ENCODE data around the gene RBP3. TPM values are rescaled to one million over a fixed set of nuclear protein-coding genes. Genes with fewer than 3 reads are reported as not detected.
A peak's percentile ranks its signal among the peaks of the same experiment; 100 is the strongest.
"Not testable (repeated sequence)": the region's sequence is repeated elsewhere in the genome, so short reads cannot be mapped to it uniquely, and the experiment has no call there.

The RBP3 gene
- total RNA-seq, 1 experiment from 2014 or later = not detected

DNA sequence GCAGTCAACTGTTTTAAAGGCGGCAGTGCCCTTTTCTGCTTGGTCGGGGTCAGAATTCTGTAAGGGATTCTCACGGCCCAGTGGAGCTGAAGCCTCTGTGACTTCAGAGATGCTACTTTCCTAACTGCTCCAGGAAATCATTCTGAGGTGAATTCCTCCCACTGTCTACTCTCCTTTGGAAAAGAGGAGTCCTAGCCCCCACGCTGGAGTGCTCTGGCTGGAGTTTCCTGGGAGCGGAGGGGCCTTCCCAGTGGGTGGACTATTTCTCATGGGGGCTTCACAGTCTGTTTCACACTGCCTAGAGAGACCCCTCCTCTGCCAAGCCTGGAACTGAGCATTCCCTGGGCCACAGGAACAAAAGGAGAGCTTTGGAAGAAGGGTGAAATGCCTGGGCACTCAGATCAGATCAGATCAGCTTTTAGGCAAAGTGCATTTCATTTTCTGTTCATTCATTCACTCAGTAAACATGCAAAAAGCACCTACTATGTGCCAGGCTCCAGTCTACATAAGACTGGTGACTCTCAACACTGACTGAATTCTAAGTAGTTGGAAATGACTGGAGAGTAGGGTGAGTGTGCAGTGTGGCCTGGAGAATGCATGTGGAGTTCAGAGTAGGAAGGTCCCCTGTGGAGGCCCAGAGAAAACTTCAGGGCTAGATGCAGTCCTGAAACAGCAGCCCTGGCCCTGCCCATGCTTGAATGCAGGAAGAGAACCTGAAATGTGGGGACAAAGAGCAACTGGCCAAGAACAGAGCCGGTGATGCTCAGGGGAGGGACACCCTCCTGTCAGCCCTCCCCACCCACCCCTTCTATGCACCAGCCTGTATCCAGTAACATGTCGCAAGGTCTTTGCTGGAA, 23.7 kb downstream of the RBP3 start:
- DNase-seq (ENCODE audit: low read depth) = no peak

DNA sequence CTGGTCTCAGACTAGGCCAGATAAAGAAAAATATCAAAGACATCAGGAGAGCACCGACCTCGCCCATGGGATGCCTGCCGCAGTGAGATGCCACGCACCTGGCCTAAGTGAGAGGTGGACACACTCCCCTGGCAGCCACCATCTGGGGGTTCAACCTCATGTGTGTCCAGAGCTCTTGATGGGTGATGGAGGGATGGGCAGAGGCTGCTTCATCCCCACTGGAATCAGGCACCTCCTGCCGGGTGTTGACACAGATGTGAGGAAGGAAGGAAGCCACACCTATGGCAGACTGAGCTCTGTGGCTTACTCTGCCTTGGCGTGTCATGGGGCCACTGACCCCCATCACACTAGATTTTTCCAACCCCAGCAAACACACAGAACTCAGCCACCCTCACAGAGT, 24.6 kb downstream of the RBP3 start:
- no peak for DNase-seq (ENCODE audit: low read depth)

DNA sequence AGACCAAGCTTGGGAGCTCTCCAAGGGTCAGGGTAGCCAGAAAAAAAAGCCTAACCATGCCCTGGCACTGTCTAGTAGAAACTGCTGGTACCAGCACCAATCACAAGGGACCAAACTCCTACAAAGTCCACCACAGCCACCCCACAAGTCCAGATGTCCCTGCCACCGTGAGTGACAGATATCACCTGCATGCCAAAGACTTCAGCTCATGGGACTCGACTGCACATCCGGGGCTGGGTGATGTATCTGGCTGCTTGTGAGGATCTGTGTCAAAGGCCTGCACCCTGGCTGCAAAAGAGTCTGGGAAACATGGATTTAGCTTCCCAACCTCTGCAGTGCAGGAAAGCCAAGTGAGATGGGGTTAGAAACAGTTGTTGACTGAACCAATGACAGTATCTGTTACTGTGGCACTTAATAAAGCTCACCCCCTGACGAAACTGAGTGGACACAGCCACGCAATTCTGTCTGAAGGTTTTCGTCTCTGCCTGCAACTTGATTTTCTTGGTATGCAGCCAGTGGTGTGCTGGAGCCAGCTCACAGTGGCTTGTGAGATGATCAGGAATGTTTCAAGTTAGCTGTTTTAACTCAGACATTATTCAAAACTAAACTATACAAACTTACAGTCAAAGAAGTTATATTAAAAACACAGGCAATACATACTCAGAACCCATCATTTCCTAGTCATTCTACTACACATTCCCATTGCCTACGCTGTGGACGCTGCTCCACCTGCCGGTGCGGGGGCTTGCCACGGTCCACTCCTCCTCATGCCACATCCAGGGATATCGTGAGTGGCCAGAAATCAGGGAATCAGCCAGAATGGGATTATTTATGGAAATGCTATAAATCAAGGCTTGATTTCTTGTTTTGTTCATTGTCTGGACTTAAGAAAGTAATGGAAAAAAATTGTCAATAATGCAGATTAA, 26.7 kb downstream of the RBP3 start:
- no peak for DNase-seq (ENCODE audit: low read depth)

DNA sequence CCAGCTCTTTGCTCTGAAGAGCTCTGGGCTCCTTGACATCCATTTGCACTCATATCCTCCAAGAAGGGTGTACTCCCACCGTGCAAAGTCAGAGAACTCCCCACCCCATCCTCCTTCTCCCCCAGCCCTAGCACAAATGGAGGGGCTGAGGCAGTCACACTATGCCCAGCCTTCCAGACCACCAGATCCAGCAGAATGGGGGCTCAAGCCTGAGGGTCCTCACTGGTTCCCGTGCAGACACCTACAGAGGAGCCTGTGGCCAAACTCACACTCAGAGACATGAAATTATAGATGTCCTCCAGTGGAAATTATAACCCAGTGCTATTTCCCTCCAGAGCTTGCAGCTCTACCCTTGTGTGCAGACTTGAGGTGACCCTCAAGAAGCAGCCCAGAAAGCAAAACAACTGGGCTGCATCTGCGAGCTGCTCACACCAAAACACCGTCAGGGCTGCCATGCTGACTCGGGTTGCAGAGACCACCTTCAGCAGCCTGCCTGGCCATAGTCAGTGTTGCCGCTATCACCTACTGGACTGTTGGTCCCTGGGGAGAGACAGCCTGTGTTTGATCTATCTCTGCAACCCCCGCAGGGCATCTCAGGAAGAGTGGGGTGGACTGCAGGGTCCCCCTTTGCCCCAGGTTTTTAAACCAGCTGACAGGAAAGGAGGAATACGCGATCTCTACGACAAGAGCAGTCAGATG, 28.5 kb downstream of the RBP3 start:
- no peak for DNase-seq (ENCODE audit: low read depth)

DNA sequence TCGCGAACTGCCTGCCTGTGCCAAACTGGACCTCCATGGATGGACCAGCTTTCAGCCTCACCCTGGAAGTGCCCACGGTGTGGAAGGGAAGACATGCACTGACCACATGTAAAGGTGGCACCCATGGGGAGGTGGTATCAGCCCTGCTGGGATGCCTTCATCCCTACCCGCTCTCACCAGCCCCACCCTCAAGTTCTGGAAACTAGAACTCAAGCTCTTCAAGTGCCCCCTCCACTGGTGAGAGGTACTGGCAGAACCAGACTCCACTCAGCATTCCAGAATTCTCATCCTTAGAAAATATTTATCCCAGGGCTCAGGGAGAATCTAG, 30.0 kb downstream of the RBP3 start:
- DNase-seq (ENCODE audit: low read depth) = no peak

DNA sequence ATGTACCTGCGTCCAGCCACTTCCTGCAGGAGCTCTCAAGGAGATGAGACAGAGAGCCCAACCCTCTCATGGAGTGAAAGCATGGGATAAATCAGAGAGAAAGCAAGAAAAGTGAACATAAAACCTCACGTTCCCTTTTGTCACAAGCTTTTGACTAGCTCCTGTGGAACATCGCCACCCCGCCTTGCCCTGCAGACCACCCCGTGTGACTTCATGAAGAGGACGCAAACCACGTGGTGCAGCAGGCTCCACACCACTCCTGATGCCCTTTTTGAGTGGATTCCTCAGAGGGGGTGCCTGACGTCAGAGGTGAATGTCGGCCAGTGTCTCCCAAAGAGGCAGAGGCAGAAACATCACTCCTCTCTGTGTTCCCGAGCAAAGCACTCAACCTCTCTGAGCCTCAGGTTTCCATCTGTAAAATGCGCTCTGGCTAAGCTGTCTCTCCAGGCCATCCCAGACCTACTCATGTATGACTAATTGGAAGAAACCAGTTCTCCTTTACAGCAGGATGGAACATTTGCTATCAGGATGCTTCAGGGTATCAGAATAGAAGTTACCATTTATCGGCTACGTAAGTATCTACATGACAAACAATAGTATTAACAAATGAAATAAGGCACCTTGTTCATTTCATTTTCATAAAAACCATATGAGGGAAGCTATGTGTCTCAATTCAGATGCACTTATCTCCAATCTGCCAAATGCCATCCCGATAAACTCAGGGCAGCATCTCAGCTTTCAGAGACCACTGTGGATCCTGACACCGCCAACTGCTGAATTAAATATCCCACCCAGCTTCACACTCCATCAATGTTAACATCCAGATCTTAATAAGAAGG, 30.7 kb downstream of the RBP3 start:
- no peak for DNase-seq (ENCODE audit: low read depth)

DNA sequence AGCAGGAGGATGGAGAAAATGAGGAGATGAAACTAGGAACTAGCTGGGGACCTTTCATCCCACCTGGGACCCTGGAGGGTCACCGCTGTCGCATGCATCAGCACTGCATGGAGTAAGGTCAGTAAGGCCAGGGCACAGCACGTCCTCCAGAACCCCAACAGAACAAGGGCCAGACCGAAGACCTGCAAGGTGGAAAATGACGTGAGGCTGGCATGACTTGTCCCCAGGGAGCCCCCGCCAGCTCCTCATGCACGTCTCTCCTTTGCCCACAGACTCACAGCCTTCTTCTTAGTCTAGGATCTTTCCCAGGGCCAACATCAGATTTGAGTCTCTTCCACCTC, 31.3 kb downstream of the RBP3 start:
- DNase-seq (ENCODE audit: low read depth) = no peak

DNA sequence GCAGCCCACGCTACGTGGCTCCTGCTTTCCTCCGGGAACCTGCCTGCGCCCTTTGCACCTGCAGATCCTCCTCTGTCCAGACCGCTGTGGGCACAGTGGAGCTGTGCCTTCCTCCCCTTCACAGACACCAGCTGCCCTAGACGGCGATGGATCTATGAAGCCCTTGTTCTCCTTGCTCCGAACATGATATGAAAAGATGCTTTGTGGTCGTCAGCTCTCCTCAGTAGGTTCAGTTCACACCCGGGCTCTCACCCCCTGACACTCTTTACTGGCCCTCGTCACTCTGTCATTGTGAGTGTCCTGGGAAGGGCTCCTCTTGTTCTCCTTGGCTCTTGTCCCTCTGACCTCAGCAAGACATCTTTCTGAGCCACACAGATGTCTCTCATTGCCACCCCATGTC, 31.7 kb downstream of the RBP3 start:
- no peak for DNase-seq (ENCODE audit: low read depth)

DNA sequence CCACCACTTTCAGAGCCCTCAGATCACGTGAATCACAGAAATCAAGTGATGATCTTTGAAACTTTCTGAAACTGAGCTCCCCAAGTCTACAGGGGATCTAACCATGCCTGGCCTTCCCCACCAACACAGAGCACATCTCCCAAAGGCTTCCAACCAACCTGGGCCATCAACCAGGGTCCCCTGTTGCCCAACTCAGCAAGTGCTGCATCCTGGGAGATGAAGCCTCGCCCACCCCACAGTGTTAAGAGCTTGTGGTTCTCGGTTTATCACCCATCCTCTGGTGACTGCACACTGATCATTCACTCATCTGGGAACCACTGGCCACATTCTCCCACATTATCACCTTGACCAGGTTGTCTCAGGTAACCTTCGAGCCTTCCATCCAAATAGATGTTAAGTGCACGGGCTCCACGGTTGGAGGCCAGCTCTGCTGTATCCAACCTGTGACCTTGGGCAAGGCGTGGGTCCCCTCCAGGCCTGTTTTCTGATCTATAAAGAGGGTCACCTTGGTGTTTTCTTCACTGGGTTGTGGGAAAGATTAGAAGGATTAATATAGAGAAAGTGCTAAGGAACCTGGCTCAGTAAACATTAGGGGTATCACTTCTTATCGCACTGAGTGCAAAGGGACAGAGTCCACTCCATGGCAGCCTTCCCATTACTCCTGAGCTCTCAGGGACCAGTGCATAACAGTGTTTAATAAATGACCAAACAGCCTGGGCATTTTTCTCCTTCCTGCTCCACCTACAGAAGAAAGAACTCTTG, 32.4 kb downstream of the RBP3 start:
- no peak for DNase-seq (ENCODE audit: low read depth)

DNA sequence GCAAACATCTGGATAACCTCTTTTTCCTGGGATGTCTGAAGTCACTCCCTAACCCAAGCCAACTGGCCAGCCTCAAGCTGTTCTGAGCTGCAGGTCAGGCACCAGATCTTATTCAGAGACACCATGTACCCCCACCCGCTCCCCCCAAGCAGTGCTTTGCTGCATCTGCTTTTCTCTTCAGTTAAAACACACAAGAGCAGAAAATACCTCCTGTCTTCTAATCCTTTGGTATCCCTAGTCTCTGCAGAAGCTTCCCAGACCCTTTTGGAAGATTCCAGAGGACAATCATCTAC, 32.9 kb downstream of the RBP3 start:
- no peak for DNase-seq (ENCODE audit: low read depth)

DNA sequence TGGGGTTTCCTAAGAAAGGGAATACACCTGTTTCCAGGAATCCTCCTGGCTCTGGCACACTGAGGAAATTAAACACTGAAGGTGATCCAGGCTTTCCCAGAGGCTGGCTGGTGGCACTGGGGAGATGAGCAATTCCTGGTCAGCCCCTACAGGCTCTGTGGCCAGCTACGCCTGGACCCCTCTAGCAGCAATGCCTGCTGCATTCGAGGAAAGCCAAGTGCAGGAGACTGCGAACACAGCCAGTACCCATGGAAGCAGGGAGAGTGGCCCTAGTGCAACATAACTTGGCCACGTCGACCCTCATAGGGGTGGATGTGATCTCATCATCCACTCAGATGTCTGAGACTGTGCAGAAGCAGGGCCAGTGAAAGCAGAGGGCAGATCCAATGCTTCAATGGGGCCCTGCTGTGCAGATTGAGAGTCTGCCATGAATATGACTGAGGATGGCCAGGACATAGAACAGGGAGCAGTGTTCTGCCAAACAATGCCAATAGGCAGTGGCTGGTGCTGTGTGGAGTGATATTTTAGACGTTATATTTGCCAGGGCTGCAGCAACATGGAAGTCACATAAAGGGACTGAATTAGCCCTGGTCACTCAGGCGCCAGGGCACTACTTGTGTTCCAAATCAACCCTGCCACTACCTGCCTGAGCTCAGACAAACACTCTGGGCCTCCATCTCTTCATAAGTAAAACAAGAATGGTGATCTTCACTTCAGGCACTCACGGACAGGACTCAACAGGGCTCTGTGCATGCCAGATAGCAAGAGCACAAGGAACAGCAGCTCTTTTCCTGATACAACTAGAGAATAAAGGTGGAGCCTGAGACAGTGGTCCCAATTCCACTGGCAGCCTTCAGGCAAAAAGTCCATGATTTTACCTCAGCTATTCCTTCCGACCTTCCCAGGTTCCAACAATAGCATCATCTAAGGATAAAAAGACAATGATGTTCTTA, 33.5 kb downstream of the RBP3 start:
- DNase-seq (ENCODE audit: low read depth) = no peak

DNA sequence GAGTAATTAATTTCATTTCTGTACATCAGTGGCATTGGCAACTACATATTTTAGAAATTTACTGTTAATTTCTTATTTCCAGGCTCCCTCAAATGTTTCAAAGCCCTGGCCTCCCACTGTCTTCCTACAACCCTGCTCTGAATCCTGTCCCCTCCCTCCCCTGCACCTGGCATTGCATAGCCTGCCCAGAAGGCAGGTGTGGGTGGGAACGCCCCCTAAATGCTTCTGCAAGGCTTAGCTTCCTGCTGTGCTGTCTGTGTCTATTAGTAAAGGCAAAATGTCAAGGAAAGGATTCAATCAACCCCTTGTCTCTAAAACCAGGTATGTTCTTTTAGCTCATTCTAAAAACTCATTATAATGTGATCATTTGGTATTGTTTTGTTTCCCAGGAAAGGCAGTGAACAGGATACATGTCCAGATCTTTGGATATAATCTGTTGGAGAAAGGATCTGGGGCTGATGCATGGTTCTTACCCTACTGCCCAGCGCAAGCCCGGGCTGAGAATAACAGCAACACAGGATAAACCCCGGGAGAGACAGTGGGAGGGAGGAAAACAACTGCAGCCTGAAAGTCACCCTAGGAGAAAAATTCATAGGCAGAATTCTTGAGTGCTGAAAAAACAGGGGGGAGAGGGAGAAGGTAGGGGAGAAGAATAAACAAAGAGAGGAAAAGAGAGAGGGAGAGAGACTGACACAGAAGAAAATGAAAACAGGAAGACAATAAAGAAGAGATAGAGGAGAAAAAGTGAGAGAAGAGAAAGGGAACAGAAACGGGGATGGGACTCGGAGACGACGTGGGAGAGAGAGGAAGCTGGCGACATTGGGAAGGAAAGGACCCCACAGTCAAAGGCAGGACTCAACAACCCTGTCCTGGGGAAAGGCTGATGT, 35.3 kb downstream of the RBP3 start:
- no peak for DNase-seq (ENCODE audit: low read depth)

DNA sequence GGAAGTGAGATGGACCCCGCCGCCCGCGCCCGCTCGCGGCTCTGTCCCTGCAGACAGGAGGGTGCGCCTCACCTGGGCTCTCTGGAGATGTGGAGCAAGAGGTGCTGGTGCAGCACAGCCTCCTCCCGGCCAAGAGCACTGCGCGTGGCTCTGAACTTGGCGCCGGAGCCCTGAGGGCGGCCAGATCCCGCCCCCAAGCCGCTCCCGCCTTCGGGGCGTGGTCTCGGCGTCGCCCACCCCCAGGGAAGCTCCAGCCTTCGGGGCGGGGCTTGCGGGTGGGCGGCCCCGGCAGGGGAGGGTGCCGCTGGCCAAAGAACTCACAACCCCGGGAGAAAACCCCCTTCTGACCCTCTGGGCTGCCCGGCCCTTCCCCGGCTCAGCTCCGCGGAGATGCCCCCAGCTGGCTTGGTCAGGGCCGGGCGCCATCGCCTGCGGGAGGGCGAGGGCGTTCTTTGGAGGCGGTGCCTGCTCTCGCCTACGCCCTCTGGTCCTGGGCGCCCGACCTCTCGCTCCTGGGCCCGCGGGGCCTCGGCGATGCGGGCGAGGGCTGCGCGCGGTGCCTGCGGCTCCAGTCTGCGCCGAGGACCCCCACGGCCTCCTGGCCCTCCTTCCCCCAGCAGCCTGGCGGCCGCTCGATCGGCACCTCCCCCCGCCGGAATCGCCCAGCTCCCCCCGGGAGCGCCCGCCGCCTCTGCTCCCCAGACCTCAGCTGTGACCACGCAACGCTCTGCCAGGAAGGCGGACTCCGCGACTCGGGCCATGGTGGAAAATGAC, 36.2 kb downstream of the RBP3 start, which contains the start of gene ZNF488:
Gene ZNF488 (minus strand): TSS at position 146 of the 774 bp plus-strand sequence. CDS start 15,464 bp downstream, outside the sequence.
- peak; percentile 79 for DNase-seq (ENCODE audit: low read depth)

DNA sequence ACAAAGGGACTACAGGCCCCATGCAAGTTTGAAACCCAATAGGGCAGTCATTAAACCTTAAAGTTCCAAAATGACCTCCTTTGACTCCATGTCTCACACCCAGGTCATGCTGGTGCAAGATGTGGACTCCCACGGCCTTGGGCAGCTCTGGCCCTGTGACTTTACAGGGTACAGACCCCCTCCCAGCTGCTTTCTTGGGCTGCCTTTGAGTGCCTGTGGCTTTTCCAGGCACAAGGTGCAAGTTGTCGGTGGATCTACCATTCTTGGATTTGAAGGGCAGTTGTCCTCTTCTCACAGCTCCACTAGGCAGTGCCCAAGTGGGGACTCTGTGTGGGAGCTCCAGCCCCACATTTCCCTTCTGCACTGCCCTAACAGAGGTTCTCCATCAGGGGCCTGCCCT, 37.9 kb downstream of the RBP3 start:
- DNase-seq (ENCODE audit: low read depth) = not testable (repeated sequence)

DNA sequence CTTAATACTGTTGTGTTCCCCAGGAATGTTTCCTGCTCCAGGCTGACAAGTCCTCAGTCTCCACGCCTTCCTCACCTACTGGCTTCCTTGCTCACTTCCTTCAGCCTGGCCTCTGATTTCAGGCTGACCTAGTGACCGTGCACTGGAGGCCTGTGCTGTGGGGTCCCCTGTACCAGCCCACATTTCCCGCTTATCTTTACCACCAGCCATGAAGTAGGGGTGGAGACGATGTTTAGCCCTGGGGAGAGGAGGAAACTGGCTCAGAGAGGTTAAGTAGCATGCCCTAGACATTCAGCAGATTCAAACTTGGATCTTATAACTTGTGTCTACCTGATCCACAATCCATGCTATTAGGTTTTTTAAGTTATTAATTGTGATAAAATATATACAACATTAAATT, 40.7 kb downstream of the RBP3 start:
- DNase-seq (ENCODE audit: low read depth) = no peak

DNA sequence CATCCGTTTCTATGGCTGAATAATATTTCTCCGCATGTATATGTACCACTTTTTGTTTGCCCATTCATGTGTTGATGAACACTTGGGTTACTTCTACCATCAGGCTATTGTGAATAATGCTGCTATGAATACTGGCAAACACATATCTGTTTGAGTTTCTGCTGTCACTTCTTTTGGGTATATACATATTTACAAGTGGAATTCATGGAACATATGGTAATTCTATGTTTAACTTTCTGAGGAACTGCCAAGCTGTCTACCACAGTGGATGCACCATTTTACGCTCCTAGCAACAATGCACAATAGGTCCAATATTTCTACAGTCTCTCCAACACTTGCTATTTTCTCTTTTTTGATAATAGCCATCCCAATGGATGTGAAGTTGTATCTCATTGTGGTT, 41.5 kb downstream of the RBP3 start:
- no peak for DNase-seq (ENCODE audit: low read depth)

DNA sequence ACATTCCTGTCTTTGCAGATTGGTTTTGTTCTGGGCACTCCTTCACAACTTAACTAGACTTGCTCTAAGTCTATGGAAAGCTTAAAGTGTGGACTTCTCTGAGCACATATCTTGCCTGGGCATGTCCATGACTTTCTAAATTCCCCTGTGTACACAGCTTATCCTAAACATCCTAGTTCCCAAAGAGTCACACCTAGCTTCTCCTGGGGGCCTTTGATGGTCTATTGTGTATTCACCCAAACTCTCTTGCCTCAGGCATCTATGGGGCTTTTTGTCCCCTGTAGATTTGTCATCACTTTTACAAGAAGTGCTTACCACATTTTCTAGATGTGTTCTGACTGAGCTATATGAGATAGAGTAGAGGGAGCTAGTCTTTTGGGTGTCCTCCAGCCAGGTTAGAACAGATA, 48.2 kb downstream of the RBP3 start:
- no peak for DNase-seq (ENCODE audit: low read depth)
